Measurements from ENCODE around the gene VPS39. TPM values are rescaled to one million over a fixed set of nuclear protein-coding genes. Genes with fewer than 3 reads are reported as not detected.

Gene VPS39
- total and polyA plus RNA-seq, 3 donors from 2014 or later = 71.8 to 135 (median 120) TPM

DNA sequence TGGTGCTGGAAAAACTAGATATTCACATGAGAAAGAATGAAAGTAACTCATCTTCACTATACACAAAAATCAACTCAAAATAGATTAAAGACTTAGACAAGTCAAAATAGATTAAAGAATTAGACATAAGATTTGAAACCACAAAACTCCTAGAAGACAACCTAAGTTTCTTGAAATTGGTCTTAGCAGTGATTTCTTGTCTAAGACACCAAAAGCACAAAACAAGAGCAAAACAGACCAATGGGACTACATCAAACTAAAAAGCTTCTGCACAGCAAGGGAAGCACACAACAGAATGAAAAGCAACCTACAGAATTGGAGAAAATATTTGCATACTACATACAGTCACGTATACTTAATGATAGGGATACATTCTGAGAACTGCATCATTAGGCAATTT lies 6.5 kb upstream of the VPS39 start:
- Histone ChIP-seq H3K9me3 (no peaks in the 10 kb centered on the region), H3K4me1 (no peaks in the 10 kb centered on the region), H3K36me3 (ENCODE audit: low read depth, missing control alignments) (no peaks in the 10 kb centered on the region), H3K27me3 (no peaks in the 10 kb centered on the region), H3K4me3 (no peak overlapping the region), H3K27ac (no peak overlapping the region)
- TF ChIP-seq POLR2A (IDR thresholded peaks at IDR 0.05) = no peak
- 89 to 94% methylated on average over 1 of the region's 1 CpG for WGBS, 2 donors
- DNase-seq = no peak
- intact Hi-C loops (cut with DNase I; ENCODE audit: low total_unique reads) = no loop called here

DNA sequence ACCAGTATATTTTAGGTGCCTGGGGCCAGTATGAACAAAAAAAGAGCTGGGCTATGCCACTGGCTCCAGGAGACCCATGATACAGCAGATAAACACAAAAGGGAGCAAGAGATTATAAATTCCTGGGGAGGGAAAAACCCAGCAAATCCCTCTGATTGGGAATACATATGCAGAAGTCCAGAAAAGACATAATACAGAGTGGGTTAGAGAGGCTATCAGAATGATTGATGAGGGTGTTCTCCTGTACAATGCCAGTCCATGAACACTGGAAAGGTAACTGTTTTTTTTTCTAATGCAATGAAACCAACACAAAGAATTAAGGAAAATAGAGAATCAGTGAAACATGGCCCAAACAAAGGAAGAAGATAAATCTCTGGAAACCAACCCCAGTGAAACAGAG lies 5.4 kb upstream of the VPS39 start:
- H3K27ac ChIP-seq = no peak overlapping the region
- H3K36me3 ChIP-seq (ENCODE audit: low read depth, missing control alignments) = no peaks in the 10 kb centered on the region
- intact Hi-C loops (cut with DNase I; ENCODE audit: low total_unique reads) = no loop called here
- no peaks in the 10 kb centered on the region for H3K27me3 ChIP-seq
- TF ChIP-seq POLR2A (IDR thresholded peaks at IDR 0.05) = no peak
- TF ChIP-seq, protein P1, sequence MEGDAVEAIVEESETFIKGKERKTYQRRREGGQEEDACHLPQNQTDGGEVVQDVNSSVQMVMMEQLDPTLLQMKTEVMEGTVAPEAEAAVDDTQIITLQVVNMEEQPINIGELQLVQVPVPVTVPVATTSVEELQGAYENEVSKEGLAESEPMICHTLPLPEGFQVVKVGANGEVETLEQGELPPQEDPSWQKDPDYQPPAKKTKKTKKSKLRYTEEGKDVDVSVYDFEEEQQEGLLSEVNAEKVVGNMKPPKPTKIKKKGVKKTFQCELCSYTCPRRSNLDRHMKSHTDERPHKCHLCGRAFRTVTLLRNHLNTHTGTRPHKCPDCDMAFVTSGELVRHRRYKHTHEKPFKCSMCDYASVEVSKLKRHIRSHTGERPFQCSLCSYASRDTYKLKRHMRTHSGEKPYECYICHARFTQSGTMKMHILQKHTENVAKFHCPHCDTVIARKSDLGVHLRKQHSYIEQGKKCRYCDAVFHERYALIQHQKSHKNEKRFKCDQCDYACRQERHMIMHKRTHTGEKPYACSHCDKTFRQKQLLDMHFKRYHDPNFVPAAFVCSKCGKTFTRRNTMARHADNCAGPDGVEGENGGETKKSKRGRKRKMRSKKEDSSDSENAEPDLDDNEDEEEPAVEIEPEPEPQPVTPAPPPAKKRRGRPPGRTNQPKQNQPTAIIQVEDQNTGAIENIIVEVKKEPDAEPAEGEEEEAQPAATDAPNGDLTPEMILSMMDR (IDR thresholded peaks at IDR 0.05) = no peak
- no peak for DNase-seq
- no peaks in the 10 kb centered on the region for H3K9me3 ChIP-seq
- no peaks in the 10 kb centered on the region for H3K4me1 ChIP-seq
- no peak overlapping the region for H3K4me3 ChIP-seq

DNA sequence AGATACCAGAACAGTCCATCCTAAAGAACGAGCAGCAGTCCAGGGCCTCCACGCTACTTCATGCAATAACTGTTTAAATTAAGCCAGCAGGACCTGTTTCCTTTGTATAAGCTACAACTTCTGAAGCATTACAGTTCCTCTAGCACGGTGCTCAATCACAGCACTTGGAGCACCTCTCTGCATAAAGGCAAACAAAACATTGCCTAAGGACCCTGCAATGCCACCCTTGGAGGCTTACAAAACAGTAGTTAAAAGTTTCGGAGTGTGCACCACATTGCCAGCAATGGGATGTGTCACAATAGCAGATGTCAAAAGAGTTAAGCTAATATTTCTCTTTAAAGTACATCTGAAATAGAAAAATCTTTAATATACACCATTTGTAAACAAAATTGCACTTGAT lies 2.6 kb upstream of the VPS39 start:
- no peak overlapping the region for H3K27ac ChIP-seq
- 94 to 95% methylated on average over 4 of the region's 4 CpGs for WGBS, 2 donors
- H3K4me3 ChIP-seq = no peak overlapping the region
- H3K9me3 ChIP-seq = no peaks in the 10 kb centered on the region
- no peak for DNase-seq
- no peaks in the 10 kb centered on the region for H3K27me3 ChIP-seq
- no peaks in the 10 kb centered on the region for H3K36me3 ChIP-seq (ENCODE audit: low read depth, missing control alignments)
- peaks cover 8% of the 10 kb centered on the region for H3K4me1 ChIP-seq
- TF ChIP-seq POLR2A (IDR thresholded peaks at IDR 0.05) = no peak
- TF ChIP-seq, protein P1 (IDR thresholded peaks at IDR 0.05) = no peak
- intact Hi-C loops (cut with DNase I; ENCODE audit: low total_unique reads) = no loop called here

DNA sequence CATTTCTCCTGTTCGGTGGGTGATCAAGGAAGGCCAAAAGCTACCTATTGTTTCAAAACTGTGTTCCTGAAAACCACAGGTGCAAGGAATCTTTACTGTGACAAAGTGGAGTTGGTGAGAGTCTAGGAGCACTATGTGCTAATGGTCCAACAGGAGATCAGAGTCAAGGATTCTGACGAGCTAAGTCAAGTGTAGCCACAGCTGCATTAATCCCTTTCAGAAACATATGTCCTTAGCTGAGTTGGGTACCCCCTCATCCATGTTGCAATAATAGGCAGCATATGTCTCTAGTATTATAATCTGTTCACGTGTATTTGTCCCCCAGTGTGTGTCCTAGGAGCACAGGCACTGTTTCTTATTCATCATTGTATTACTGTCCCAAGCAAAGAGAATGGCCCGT lies 1.7 kb downstream of the VPS39 start:
- no peak overlapping the region for H3K4me3 ChIP-seq
- intact Hi-C loops (cut with DNase I; ENCODE audit: low total_unique reads) = no loop called here

GRCh38 chr15:42203891-42204290 lies 4.2 kb downstream of the VPS39 start:
- Histone ChIP-seq H3K27me3 (no peaks in the 10 kb centered on the region), H3K4me3 (no peak overlapping the region), H3K9me3 (no peaks in the 10 kb centered on the region), H3K27ac (no peak overlapping the region), H3K36me3 (ENCODE audit: low read depth, missing control alignments) (no peaks in the 10 kb centered on the region), H3K4me1 (peaks cover 8% of the 10 kb centered on the region)
- 90 to 100% methylated on average over 3 of the region's 3 CpGs for WGBS, 2 donors
- DNase-seq = no peak
- intact Hi-C loops (cut with DNase I; ENCODE audit: low total_unique reads) = no loop called here
- TF ChIP-seq POLR2A (IDR thresholded peaks at IDR 0.05) = no peak
- TF ChIP-seq, protein P1 (IDR thresholded peaks at IDR 0.05) = no peak

More for the DNA sequence above, 1.7 kb downstream of the VPS39 start:
- Histone ChIP-seq H3K27me3 (no peaks in the 10 kb centered on the region), H3K27ac (no peak overlapping the region), H3K4me1 (peaks cover 8% of the 10 kb centered on the region), H3K9me3 (no peaks in the 10 kb centered on the region), H3K36me3 (ENCODE audit: low read depth, missing control alignments) (no peaks in the 10 kb centered on the region)
- DNase-seq = no peak
- TF ChIP-seq POLR2A (IDR thresholded peaks at IDR 0.05) = no peak
- TF ChIP-seq, protein P1 (IDR thresholded peaks at IDR 0.05) = no peak
- 73% methylated on average over 4 of the region's 4 CpGs for WGBS, 2 donors

Measured in testis (tissue), 3 donors.